HEK293 (cell line): ENCODE data around the gene HOXC5.

Experiments used
- CTCF ChIA-PET: fragments of 350-600 bp; formaldehyde crosslinking; extraction: SDS; loops from one replicate; lab custom pipeline; 2021; ENCODE audit warnings: antibody characterized with exemption; lab: Yijun Ruan, JAX
- POLR2A ChIA-PET: fragments of 300-600 bp; formaldehyde crosslinking; extraction: SDS; loops from one replicate; lab custom pipeline; 2020; ENCODE audit warnings: antibody characterized with exemption, inconsistent platforms; lab: Yijun Ruan, JAX
- H3K27ac ChIP-seq: fragments of 200-500 bp; sonication (Bioruptor generic); 2 replicates; pipeline ENCODE4 v1.5.1; 2014; ENCODE audit warnings: low read depth, low read length, control low read depth, inconsistent platforms; ENCODE audit errors: extremely low read depth
- H3K36me3 ChIP-seq, 2 experiments: fragments of 200-500 bp in 1 of 2; sonication (Bioruptor generic) in 1 of 2; 1 replicate in 1 of 2; 2 replicates in 1 of 2; pipeline ENCODE4 v1.5.1; 2014 to 2017; ENCODE audit warnings: inconsistent platforms in 2 of 2, low read length in 2 of 2; ENCODE audit not compliant: control insufficient read depth in 2 of 2, insufficient read depth in 1 of 2
- H3K4me1 ChIP-seq: fragments of 200-500 bp; sonication (Bioruptor generic); 2 replicates; pipeline ENCODE4 v1.5.1; 2014; ENCODE audit warnings: mild to moderate bottlenecking, low read length, inconsistent platforms; ENCODE audit not compliant: control insufficient read depth, insufficient read depth
- H3K4me3 ChIP-seq: 2 replicates; pipeline ENCODE4 v1.5.1; 2011; ENCODE audit warnings: low read depth, mild to moderate bottlenecking, control low read depth, low read length, moderate library complexity
- H3K9me3 ChIP-seq: fragments of 200-500 bp; sonication (Bioruptor generic); 2 replicates; pipeline ENCODE4 v1.5.1; 2014; ENCODE audit warnings: low read depth, low read length, inconsistent platforms; ENCODE audit not compliant: control insufficient read depth, insufficient read depth
- GFI1B ChIP-seq: fragments of 450-650 bp; formaldehyde crosslinking; IDR thresholded peaks from 2 replicates; pipeline ENCODE4 v1.5.1; 2016; ENCODE audit warnings: missing biosample characterization, missing genetic modification characterization
- GLI4 ChIP-seq: fragments of 450-650 bp; formaldehyde crosslinking; IDR thresholded peaks from 2 replicates; pipeline ENCODE4 v1.5.1; 2016; ENCODE audit warnings: missing biosample characterization, missing genetic modification characterization
- HOXD13 ChIP-seq: sonication (generic); formaldehyde crosslinking; IDR thresholded peaks from 2 replicates; pipeline ENCODE4 v1.8.0; 2022; ENCODE audit warnings: missing genetic modification reagents, borderline replicate concordance
- KLF1 ChIP-seq: fragments of 450-650 bp; formaldehyde crosslinking; IDR thresholded peaks from 2 replicates; pipeline ENCODE4 v1.5.1; 2016; ENCODE audit warnings: missing biosample characterization, missing genetic modification characterization
- KLF9 ChIP-seq: fragments of 450-650 bp; formaldehyde crosslinking; IDR thresholded peaks from 2 replicates; pipeline ENCODE4 v1.5.1; 2016; ENCODE audit warnings: missing biosample characterization, missing genetic modification characterization, low read depth
- SP2 ChIP-seq: fragments of 450-650 bp; formaldehyde crosslinking; IDR thresholded peaks from 2 replicates; pipeline ENCODE4 v1.5.1; 2016; ENCODE audit warnings: missing biosample characterization, missing genetic modification characterization
- TCF7L2 ChIP-seq: IDR thresholded peaks from 2 replicates; pipeline ENCODE4 v1.6.1; 2011; ENCODE audit warnings: low read depth, mild to moderate bottlenecking, inconsistent platforms, low read length, moderate library complexity, borderline replicate concordance
- ZBTB21 ChIP-seq: fragments of 450-650 bp; formaldehyde crosslinking; IDR thresholded peaks from 2 replicates; pipeline ENCODE4 v1.5.1; 2017; ENCODE audit warnings: missing biosample characterization, missing genetic modification characterization
- ZFHX2 ChIP-seq: fragments of 450-650 bp; formaldehyde crosslinking; conservative IDR thresholded peaks from 2 replicates; pipeline ENCODE4 v1.5.1; 2016; ENCODE audit warnings: missing biosample characterization, missing genetic modification characterization
- ZNF132 ChIP-seq: fragments of 450-650 bp; formaldehyde crosslinking; IDR thresholded peaks from 2 replicates; pipeline ENCODE4 v1.5.1; 2017; ENCODE audit warnings: missing biosample characterization, missing genetic modification characterization, borderline replicate concordance
- ZNF24 ChIP-seq: fragments of 450-650 bp; formaldehyde crosslinking; IDR thresholded peaks from 2 replicates; pipeline ENCODE4 v1.5.1; 2016; ENCODE audit warnings: missing biosample characterization, missing genetic modification characterization
- ZNF350 ChIP-seq: fragments of 450-650 bp; formaldehyde crosslinking; IDR thresholded peaks from 2 replicates; pipeline ENCODE4 v1.5.0; 2017; ENCODE audit warnings: missing biosample characterization, mild to moderate bottlenecking, missing genetic modification characterization
- ZNF433 ChIP-seq: fragments of 450-650 bp; formaldehyde crosslinking; IDR thresholded peaks from 2 replicates; pipeline ENCODE4 v1.5.1; 2016; ENCODE audit warnings: missing biosample characterization, missing genetic modification characterization, low read depth
- ZNF473 ChIP-seq: fragments of 450-650 bp; formaldehyde crosslinking; IDR thresholded peaks from 2 replicates; pipeline ENCODE4 v1.5.1; 2017; ENCODE audit warnings: missing biosample characterization, missing genetic modification characterization
- ZNF529 ChIP-seq: fragments of 450-650 bp; formaldehyde crosslinking; IDR thresholded peaks from 2 replicates; pipeline ENCODE4 v1.5.1; 2017; ENCODE audit warnings: missing genetic modification characterization, missing biosample characterization; ENCODE audit not compliant: insufficient replicate concordance
- ZNF561 ChIP-seq: fragments of 450-650 bp; IDR thresholded peaks from 2 replicates; pipeline ENCODE4 v1.5.1; 2018; ENCODE audit warnings: missing biosample characterization, missing genetic modification characterization, borderline replicate concordance
- ZNF571 ChIP-seq: fragments of 450-650 bp; formaldehyde crosslinking; IDR thresholded peaks from 2 replicates; pipeline ENCODE4 v1.5.0; 2017; ENCODE audit warnings: missing biosample characterization, missing genetic modification characterization
- ZNF624 ChIP-seq: fragments of 450-650 bp; formaldehyde crosslinking; IDR thresholded peaks from 2 replicates; pipeline ENCODE4 v1.5.1; 2017; ENCODE audit warnings: missing biosample characterization, missing genetic modification characterization
- ZNF658 ChIP-seq: fragments of 450-650 bp; formaldehyde crosslinking; IDR thresholded peaks from 2 replicates; pipeline ENCODE4; 2016; ENCODE audit warnings: missing biosample characterization, missing genetic modification characterization
- ZNF76 ChIP-seq: fragments of 450-650 bp; formaldehyde crosslinking; IDR thresholded peaks from 2 replicates; pipeline ENCODE4; 2016; ENCODE audit warnings: low read depth, missing biosample characterization, missing genetic modification characterization, borderline replicate concordance
- ZNF792 ChIP-seq: fragments of 450-650 bp; formaldehyde crosslinking; IDR thresholded peaks from 2 replicates; pipeline ENCODE4 v1.5.1; 2016; ENCODE audit warnings: missing biosample characterization, missing genetic modification characterization
- ZNF843 ChIP-seq: fragments of 450-650 bp; formaldehyde crosslinking; IDR thresholded peaks from 2 replicates; pipeline ENCODE4 v1.5.1; 2016; ENCODE audit warnings: missing biosample characterization, missing genetic modification characterization
- ZSCAN30 ChIP-seq: fragments of 450-650 bp; IDR thresholded peaks from 2 replicates; pipeline ENCODE4 v1.5.1; 2018; ENCODE audit warnings: missing biosample characterization, mild to moderate bottlenecking, missing genetic modification characterization, moderate library complexity
- ZXDB ChIP-seq: fragments of 450-650 bp; formaldehyde crosslinking; IDR thresholded peaks from 2 replicates; pipeline ENCODE4 v1.5.1; 2016; ENCODE audit warnings: missing biosample characterization, missing genetic modification characterization
- TF ChIP-seq, protein P1 (sequence below): sonication (generic); formaldehyde crosslinking; IDR thresholded peaks from 2 replicates; pipeline ENCODE4 v1.8.1; 2022; ENCODE audit warnings: mild to moderate bottlenecking, moderate library complexity, missing genetic modification reagents
- TF ChIP-seq, protein P2 (sequence below): fragments of 450-650 bp; formaldehyde crosslinking; IDR thresholded peaks from 2 replicates; pipeline ENCODE4 v1.5.0; 2017; ENCODE audit warnings: missing biosample characterization, missing genetic modification characterization, borderline replicate concordance
- TF ChIP-seq, protein P3 (sequence below): fragments of 450-650 bp; formaldehyde crosslinking; conservative IDR thresholded peaks from 2 replicates; pipeline ENCODE4 v1.5.1; 2016; ENCODE audit warnings: low read depth, missing biosample characterization, missing genetic modification characterization

Gene HOXC5

DNA sequence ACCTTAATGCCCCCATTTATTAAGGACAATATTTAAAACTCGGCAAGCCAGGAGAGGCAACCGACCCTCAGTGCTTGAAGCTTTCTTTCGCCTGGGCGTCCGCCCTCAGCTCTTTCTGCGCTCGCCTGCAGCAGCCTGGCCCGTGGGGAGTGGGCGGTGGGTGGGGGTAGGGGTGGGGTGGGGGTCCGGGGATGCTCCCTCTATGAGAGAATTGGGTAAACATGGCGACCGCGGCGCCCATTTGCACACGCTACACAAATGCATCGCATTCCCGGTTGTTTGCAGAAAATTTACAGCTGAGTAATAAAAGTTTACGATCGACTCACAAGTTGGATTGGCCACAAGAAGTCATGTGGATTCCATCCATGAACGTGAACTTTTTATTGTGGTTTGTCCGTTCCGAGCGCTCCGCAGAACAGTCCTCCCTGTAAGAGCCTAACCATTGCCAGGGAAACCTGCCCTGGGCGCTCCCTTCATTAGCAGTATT lies 16.3 kb upstream of the HOXC5 start (continued):
- TF ChIP-seq GFI1B: no peak
- TF ChIP-seq TCF7L2: no peak
- 0 out of 2 replicates have a peak, but pooled peaks have one; percentile 14 for TF ChIP-seq ZSCAN30 (tag by site-specific recombination)
- peak; percentile 74; the same call in 1 of the 2 replicates for TF ChIP-seq HOXD13 (CRISPR knock-in tag)
- no peak for TF ChIP-seq ZNF473 (tag by site-specific recombination)
- TF ChIP-seq SP2: peak; percentile 49
- no peak for TF ChIP-seq ZNF76 (tag by site-specific recombination)
- TF ChIP-seq ZNF561 (tag by site-specific recombination): no peak
- TF ChIP-seq ZNF433: no peak
- no peak for TF ChIP-seq ZNF792
- 0 out of 2 replicates have a peak, but pooled peaks have one; percentile 16 for TF ChIP-seq KLF1
- TF ChIP-seq, all 188 proteins: peak for 24

- ChIA-PET CTCF (interaction anchor here (0.8 to 3.8 kb wide), 15 partner anchors 10 to 362 kb away, joined by 3 to 23 read pairs (median 4); partner anchors contain the start of genes HOXC10, HOXC5, HOXC6 and HOXC8), POLR2A (interaction anchor here (0.7 to 2.5 kb wide), 30 partner anchors 8 to 1011 kb away, joined by 3 to 39 read pairs (median 6); partner anchors contain the start of genes ATP5MC2, CBX5, EIF4B and HNRNPA1)
- peak overlapping the region; percentile 100 for H3K27ac ChIP-seq
- H3K4me3 ChIP-seq: peak overlapping the region; percentile 81
- H3K4me1 ChIP-seq: peaks cover 45% of the 10 kb centered on the region
- H3K36me3 ChIP-seq: no peaks in the 10 kb centered on the region
- H3K9me3 ChIP-seq: no peaks in the 10 kb centered on the region
- TF ChIP-seq ZNF658 (tag by site-specific recombination) (no peak), ZXDB (tag by site-specific recombination) (peak; percentile 53), ZNF132 (tag by site-specific recombination) (no peak), KLF9 (tag by site-specific recombination) (0 out of 2 replicates have a peak, but pooled peaks have one; percentile 15), ZNF561 (tag by site-specific recombination) (no peak), ZNF624 (no peak), ZNF350 (tag by site-specific recombination) (no peak), ZNF843 (tag by site-specific recombination) (no peak), ZNF571 (no peak), ZFHX2 (tag by site-specific recombination) (peak; percentile 53), GLI4 (tag by site-specific recombination) (peak; percentile 54; the same call in 1 of the 2 replicates), ZNF473 (tag by site-specific recombination) (no peak), ZNF24 (tag by site-specific recombination) (0 out of 2 replicates have a peak, but pooled peaks have one; percentile 51), ZBTB21 (tag by site-specific recombination) (no peak), ZNF529 (tag by site-specific recombination) (no peak)
- TF ChIP-seq, protein P1, sequence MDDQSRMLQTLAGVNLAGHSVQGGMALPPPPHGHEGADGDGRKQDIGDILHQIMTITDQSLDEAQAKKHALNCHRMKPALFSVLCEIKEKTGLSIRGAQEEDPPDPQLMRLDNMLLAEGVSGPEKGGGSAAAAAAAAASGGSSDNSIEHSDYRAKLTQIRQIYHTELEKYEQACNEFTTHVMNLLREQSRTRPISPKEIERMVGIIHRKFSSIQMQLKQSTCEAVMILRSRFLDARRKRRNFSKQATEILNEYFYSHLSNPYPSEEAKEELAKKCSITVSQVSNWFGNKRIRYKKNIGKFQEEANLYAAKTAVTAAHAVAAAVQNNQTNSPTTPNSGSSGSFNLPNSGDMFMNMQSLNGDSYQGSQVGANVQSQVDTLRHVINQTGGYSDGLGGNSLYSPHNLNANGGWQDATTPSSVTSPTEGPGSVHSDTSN: no peak
- TF ChIP-seq, protein P2, sequence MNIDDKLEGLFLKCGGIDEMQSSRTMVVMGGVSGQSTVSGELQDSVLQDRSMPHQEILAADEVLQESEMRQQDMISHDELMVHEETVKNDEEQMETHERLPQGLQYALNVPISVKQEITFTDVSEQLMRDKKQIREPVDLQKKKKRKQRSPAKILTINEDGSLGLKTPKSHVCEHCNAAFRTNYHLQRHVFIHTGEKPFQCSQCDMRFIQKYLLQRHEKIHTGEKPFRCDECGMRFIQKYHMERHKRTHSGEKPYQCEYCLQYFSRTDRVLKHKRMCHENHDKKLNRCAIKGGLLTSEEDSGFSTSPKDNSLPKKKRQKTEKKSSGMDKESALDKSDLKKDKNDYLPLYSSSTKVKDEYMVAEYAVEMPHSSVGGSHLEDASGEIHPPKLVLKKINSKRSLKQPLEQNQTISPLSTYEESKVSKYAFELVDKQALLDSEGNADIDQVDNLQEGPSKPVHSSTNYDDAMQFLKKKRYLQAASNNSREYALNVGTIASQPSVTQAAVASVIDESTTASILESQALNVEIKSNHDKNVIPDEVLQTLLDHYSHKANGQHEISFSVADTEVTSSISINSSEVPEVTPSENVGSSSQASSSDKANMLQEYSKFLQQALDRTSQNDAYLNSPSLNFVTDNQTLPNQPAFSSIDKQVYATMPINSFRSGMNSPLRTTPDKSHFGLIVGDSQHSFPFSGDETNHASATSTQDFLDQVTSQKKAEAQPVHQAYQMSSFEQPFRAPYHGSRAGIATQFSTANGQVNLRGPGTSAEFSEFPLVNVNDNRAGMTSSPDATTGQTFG (tag by site-specific recombination): no peak
- TF ChIP-seq, protein P3, sequence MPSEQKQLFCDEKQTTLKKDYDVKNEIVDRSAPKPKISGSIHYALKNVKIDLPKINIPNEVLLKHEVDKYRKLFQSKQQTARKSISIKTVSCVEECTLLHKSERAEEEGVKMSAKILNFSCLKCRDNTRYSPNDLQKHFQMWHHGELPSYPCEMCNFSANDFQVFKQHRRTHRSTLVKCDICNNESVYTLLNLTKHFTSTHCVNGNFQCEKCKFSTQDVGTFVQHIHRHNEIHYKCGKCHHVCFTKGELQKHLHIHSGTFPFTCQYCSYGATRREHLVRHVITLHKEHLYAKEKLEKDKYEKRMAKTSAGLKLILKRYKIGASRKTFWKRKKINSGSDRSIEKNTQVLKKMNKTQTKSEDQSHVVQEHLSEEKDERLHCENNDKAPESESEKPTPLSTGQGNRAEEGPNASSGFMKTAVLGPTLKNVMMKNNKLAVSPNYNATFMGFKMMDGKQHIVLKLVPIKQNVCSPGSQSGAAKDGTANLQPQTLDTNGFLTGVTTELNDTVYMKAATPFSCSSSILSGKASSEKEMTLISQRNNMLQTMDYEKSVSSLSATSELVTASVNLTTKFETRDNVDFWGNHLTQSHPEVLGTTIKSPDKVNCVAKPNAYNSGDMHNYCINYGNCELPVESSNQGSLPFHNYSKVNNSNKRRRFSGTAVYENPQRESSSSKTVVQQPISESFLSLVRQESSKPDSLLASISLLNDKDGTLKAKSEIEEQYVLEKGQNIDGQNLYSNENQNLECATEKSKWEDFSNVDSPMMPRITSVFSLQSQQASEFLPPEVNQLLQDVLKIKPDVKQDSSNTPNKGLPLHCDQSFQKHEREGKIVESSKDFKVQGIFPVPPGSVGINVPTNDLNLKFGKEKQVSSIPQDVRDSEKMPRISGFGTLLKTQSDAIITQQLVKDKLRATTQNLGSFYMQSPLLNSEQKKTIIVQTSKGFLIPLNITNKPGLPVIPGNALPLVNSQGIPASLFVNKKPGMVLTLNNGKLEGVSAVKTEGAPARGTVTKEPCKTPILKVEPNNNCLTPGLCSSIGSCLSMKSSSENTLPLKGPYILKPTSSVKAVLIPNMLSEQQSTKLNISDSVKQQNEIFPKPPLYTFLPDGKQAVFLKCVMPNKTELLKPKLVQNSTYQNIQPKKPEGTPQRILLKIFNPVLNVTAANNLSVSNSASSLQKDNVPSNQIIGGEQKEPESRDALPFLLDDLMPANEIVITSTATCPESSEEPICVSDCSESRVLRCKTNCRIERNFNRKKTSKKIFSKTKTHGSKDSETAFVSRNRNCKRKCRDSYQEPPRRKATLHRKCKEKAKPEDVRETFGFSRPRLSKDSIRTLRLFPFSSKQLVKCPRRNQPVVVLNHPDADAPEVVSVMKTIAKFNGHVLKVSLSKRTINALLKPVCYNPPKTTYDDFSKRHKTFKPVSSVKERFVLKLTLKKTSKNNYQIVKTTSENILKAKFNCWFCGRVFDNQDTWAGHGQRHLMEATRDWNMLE (tag by site-specific recombination): no peak
Measured at GRCh38 chr12:54017027-54017788, 15.6 kb upstream of the HOXC5 start.
